ENCODE data around the gene KIF5C. TPM values are rescaled to one million over a fixed set of nuclear protein-coding genes. Genes with fewer than 3 reads are reported as not detected.

The KIF5C gene
- total RNA-seq, 4 donors from 2014 or later, result 0.75 to 3.2 (median 2.3) TPM

DNA sequence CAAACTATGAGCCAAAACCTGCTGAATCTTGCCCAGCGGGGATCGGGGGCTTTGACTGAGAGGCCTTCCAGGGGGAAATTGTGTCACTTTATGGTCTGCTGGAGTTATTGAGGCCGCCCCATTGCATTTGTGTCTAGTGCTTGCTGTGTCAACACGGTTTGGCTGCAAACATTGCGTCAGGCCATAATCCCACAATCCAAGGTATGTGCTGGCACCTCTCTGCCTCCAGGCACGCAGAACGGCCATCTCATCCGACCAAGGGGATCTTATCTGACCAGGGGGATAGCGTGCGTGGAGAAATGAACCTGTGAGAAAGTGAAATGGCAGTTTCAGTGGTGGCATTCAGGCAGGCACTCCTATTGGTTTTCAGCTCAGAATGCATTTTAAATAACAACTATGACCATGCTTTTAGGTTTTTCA, 145.4 kb downstream of the KIF5C start:
- Histone ChIP-seq H3K9me3 (no peaks in the 10 kb centered on the region), H3K27ac (no peak overlapping the region), H3K27me3 (no peaks in the 10 kb centered on the region), H3K36me3 (no peaks in the 10 kb centered on the region), H3K4me3 (no peak overlapping the region), H3K4me1 (peaks cover 0 to 20% (median 5%) of the 10 kb centered on the region in 4 donors)
- TF ChIP-seq POLR2A (IDR thresholded peaks at IDR 0.05) (no peak), EP300 (IDR thresholded peaks at IDR 0.05; ENCODE audit: low read depth) (no peak), POLR2AphosphoS5 (IDR thresholded peaks at IDR 0.05) (no peak)
- TF ChIP-seq, protein P1, sequence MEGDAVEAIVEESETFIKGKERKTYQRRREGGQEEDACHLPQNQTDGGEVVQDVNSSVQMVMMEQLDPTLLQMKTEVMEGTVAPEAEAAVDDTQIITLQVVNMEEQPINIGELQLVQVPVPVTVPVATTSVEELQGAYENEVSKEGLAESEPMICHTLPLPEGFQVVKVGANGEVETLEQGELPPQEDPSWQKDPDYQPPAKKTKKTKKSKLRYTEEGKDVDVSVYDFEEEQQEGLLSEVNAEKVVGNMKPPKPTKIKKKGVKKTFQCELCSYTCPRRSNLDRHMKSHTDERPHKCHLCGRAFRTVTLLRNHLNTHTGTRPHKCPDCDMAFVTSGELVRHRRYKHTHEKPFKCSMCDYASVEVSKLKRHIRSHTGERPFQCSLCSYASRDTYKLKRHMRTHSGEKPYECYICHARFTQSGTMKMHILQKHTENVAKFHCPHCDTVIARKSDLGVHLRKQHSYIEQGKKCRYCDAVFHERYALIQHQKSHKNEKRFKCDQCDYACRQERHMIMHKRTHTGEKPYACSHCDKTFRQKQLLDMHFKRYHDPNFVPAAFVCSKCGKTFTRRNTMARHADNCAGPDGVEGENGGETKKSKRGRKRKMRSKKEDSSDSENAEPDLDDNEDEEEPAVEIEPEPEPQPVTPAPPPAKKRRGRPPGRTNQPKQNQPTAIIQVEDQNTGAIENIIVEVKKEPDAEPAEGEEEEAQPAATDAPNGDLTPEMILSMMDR (IDR thresholded peaks at IDR 0.05), result peak in 1 of 5 experiments; percentile 15
- intact Hi-C loops (cut with DNase I; ENCODE audit: low total_unique reads), result no loop called here
- peak; percentile 60 for DNase-seq
- WGBS, 2 donors (ENCODE audit: low coverage in 1 of 2), result 42% methylated on average over 10 of the region's 10 CpGs; no CpG with 5 or more reads in 1 of the 2 donors
- in situ Hi-C loops (cut with MboI; ENCODE audit: low pct_ligation_motif_present in 1 of 4, low pct_unique_long_range_greater_than_20kb in 1 of 4, low sequenced_read_pairs in 3 of 4), result loop anchor here in 2 of 4 donors (10.0 kb wide), 1 partner anchor 544 kb away; no protein-coding TSS in a partner anchor

DNA sequence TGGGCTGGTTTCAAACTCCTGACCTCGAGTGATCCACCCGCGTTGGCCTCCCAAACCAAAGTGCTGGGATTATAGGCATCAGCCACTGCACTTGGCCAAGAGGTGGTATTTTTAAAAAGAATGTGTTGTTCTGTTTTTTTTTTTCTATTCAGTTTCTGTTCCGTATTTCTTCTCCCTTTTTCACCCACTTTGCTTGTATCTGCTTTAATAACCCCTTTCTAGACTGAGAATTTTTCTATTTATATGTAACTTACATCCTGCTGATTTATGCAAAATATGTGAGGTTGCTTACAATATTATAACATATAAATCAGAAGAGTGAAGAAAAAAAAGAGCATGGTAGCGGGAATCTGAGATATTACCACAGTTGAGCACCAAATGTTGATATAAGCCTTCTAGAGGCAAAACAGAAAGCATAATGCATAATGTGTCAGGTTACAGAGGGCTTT, 146.3 kb downstream of the KIF5C start:
- peaks cover 0 to 20% (median 5%) of the 10 kb centered on the region in 4 donors for H3K4me1 ChIP-seq
- in situ Hi-C loops (cut with MboI; ENCODE audit: low pct_ligation_motif_present in 1 of 4, low pct_unique_long_range_greater_than_20kb in 1 of 4, low sequenced_read_pairs in 3 of 4) (loop anchor here in 2 of 4 donors (10.0 kb wide), 1 partner anchor 544 kb away; no protein-coding TSS in a partner anchor), intact Hi-C loops (cut with DNase I; ENCODE audit: low total_unique reads) (no loop called here)
- H3K36me3 ChIP-seq, result no peaks in the 10 kb centered on the region
- H3K9me3 ChIP-seq, result no peaks in the 10 kb centered on the region
- no peak overlapping the region for H3K4me3 ChIP-seq
- no peak for TF ChIP-seq POLR2AphosphoS5 (IDR thresholded peaks at IDR 0.05)
- TF ChIP-seq POLR2A (IDR thresholded peaks at IDR 0.05), result no peak
- no peak for TF ChIP-seq EP300 (IDR thresholded peaks at IDR 0.05; ENCODE audit: low read depth)
- TF ChIP-seq, protein P1 (IDR thresholded peaks at IDR 0.05), result no peak
- H3K27ac ChIP-seq, result peak overlapping the region in 1 of 4 donors; percentile 27
- WGBS, 2 donors (ENCODE audit: low coverage in 1 of 2), result 79 to 81% methylated on average over 5 of the region's 5 CpGs
- no peaks in the 10 kb centered on the region for H3K27me3 ChIP-seq
- no peak for DNase-seq

- in situ Hi-C loops (cut with MboI; ENCODE audit: low pct_ligation_motif_present in 1 of 4, low pct_unique_long_range_greater_than_20kb in 1 of 4, low sequenced_read_pairs in 3 of 4) (loop anchor here in 2 of 4 donors (10.0 kb wide), 1 partner anchor 543 kb away; no protein-coding TSS in a partner anchor), intact Hi-C loops (cut with DNase I; ENCODE audit: low total_unique reads) (no loop called here)
- H3K27ac ChIP-seq, result peak overlapping the region in 1 of 4 donors; percentile 19
- no peaks in the 10 kb centered on the region for H3K36me3 ChIP-seq
- peaks cover 0 to 20% (median 5%) of the 10 kb centered on the region in 4 donors for H3K4me1 ChIP-seq
- DNase-seq, result no peak
- TF ChIP-seq EP300 (IDR thresholded peaks at IDR 0.05; ENCODE audit: low read depth), result no peak
- TF ChIP-seq POLR2AphosphoS5 (IDR thresholded peaks at IDR 0.05), result no peak
- H3K4me3 ChIP-seq, result no peak overlapping the region
- H3K9me3 ChIP-seq, result no peaks in the 10 kb centered on the region
- no peaks in the 10 kb centered on the region for H3K27me3 ChIP-seq
- WGBS, 2 donors (ENCODE audit: low coverage in 1 of 2), result 77 to 81% methylated on average over 5 to 6 of the region's 6 CpGs
Measured at GRCh38 chr2:149021761-149022160, 146.7 kb downstream of the KIF5C start.

DNA sequence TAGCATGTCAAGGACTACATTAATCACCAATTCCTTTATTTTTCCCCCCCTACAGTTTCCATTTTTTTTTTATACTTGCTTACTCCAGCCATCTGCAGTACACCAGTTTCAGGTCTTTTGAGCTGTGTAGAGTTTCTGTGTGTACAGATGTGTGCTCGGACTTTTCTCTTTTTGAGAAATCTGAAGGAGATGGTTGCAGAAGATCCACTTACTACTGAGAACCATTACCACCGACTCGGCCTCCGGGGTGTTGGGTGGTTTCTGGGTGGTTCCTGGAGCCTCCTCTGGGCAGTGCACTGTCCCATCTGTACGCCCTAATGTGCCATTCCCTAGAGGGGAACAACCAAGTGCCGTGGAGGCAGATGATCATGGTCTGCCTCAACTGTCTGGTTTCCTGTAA, 148.1 kb downstream of the KIF5C start:
- no peak for TF ChIP-seq POLR2A (IDR thresholded peaks at IDR 0.05)
- TF ChIP-seq, protein P1 (IDR thresholded peaks at IDR 0.05), result no peak
- TF ChIP-seq POLR2AphosphoS5 (IDR thresholded peaks at IDR 0.05), result no peak
- no peak for TF ChIP-seq EP300 (IDR thresholded peaks at IDR 0.05; ENCODE audit: low read depth)

More for the DNA sequence above, 148.1 kb downstream of the KIF5C start:
- no peak overlapping the region for H3K27ac ChIP-seq
- no peaks in the 10 kb centered on the region for H3K36me3 ChIP-seq
- peaks cover 0 to 15% (median 4%) of the 10 kb centered on the region in 4 donors for H3K4me1 ChIP-seq
- no peaks in the 10 kb centered on the region for H3K27me3 ChIP-seq
- intact Hi-C loops (cut with DNase I; ENCODE audit: low total_unique reads) (no loop called here), in situ Hi-C loops (cut with MboI; ENCODE audit: low pct_ligation_motif_present in 1 of 4, low pct_unique_long_range_greater_than_20kb in 1 of 4, low sequenced_read_pairs in 3 of 4) (loop anchor here in 2 of 4 donors (10.0 kb wide), 1 partner anchor 542 kb away; no protein-coding TSS in a partner anchor)
- H3K9me3 ChIP-seq, result no peaks in the 10 kb centered on the region
- H3K4me3 ChIP-seq, result no peak overlapping the region
- WGBS, 2 donors (ENCODE audit: low coverage in 1 of 2), result 81 to 86% methylated on average over 5 to 6 of the region's 6 CpGs
- DNase-seq, result no peak
